ENCODE measurements around the gene NFKBIL1. TPM values are rescaled to one million over a fixed set of nuclear protein-coding genes. Genes with fewer than 3 reads are reported as not detected.

NFKBIL1 gene
- total RNA-seq, 4 donors from 2014 or later: 25.2 to 44.4 (median 28.5) TPM

GRCh38 chr6:31559958-31560696 lies 12.7 kb downstream of the NFKBIL1 start:
- no peak overlapping the region for H3K4me3 ChIP-seq (ENCODE audit: low read depth, poor library complexity, severe bottlenecking)
- 57 to 69% methylated on average over 7 of the region's 7 CpGs for WGBS, 2 donors
- intact Hi-C loops (cut with DNase I; ENCODE audit: low total_unique reads): no loop called here

GRCh38 chr6:31560697-31561058 lies 13.3 kb downstream of the NFKBIL1 start:
- intact Hi-C loops (cut with DNase I; ENCODE audit: low total_unique reads): no loop called here
- H3K4me3 ChIP-seq (ENCODE audit: low read depth, poor library complexity, severe bottlenecking): no peak overlapping the region
- DNase-seq (ENCODE audit: low spot score in 2 of 2): no peak
- no peak for TF ChIP-seq POLR2A (IDR thresholded peaks at IDR 0.05)
- TF ChIP-seq, protein P1, sequence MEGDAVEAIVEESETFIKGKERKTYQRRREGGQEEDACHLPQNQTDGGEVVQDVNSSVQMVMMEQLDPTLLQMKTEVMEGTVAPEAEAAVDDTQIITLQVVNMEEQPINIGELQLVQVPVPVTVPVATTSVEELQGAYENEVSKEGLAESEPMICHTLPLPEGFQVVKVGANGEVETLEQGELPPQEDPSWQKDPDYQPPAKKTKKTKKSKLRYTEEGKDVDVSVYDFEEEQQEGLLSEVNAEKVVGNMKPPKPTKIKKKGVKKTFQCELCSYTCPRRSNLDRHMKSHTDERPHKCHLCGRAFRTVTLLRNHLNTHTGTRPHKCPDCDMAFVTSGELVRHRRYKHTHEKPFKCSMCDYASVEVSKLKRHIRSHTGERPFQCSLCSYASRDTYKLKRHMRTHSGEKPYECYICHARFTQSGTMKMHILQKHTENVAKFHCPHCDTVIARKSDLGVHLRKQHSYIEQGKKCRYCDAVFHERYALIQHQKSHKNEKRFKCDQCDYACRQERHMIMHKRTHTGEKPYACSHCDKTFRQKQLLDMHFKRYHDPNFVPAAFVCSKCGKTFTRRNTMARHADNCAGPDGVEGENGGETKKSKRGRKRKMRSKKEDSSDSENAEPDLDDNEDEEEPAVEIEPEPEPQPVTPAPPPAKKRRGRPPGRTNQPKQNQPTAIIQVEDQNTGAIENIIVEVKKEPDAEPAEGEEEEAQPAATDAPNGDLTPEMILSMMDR (IDR thresholded peaks at IDR 0.05): no peak

More at GRCh38 chr6:31559958-31560696, 12.7 kb downstream of the NFKBIL1 start:
- no peak for DNase-seq (ENCODE audit: low spot score in 2 of 2)
- TF ChIP-seq POLR2A (IDR thresholded peaks at IDR 0.05): no peak
- TF ChIP-seq, protein P1 (IDR thresholded peaks at IDR 0.05): no peak

DNA sequence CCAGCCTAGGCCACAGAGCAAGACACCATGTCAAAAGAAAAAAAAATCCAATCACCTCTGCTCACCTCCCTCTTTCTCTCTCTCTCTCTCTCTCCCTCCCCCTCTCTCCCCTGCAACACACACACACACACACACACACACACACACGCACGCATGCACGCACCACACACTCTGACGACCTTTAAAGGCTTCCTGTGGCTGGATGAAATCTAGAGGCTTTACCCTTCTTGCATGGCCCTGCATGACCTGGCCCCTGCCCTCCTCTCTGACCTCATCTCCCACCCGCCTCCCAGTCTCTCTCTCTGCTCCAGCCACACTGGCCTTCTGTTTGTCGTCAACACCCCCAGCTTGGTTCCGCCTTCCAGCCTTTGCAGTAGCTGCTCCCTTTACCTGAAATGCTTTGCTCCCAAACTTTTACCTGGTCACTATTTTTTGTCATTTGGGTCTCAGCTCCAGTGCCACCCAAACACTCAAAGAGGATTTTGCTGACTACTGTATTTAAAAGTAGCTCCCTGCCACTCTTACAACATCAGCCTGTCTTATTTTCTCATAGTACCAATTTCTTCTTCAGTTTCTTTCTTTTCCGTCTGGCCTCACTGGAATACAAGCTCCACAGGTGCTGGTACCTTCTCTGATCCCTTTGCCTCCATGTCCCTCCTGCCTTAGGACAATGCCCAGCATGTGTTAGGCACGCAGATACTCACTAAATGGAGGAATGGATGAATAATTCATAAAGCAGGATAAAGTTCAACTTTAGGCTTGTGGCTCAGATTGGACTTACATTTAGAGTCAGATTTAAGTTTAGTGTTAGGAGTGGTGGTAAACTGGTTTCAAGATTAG lies 20.3 kb downstream of the NFKBIL1 start:
- no peak for TF ChIP-seq POLR2A (IDR thresholded peaks at IDR 0.05)
- TF ChIP-seq, protein P1 (IDR thresholded peaks at IDR 0.05): no peak
- WGBS, 2 donors: 58 to 64% methylated on average over 9 of the region's 9 CpGs
- intact Hi-C loops (cut with DNase I; ENCODE audit: low total_unique reads): no loop called here
- no peak for DNase-seq (ENCODE audit: low spot score in 2 of 2)
- no peak overlapping the region for H3K4me3 ChIP-seq (ENCODE audit: low read depth, poor library complexity, severe bottlenecking)

GRCh38 chr6:31568537-31568961 lies 21.1 kb downstream of the NFKBIL1 start:
- H3K4me3 ChIP-seq (ENCODE audit: low read depth, poor library complexity, severe bottlenecking): no peak overlapping the region
- TF ChIP-seq, protein P1 (IDR thresholded peaks at IDR 0.05): no peak
- no peak for TF ChIP-seq POLR2A (IDR thresholded peaks at IDR 0.05)
- WGBS, 2 donors: 81 to 82% methylated on average over 3 of the region's 3 CpGs
- peak in 1 of 2 donors; percentile 78 for DNase-seq (ENCODE audit: low spot score in 2 of 2)
- intact Hi-C loops (cut with DNase I; ENCODE audit: low total_unique reads): no loop called here

DNA sequence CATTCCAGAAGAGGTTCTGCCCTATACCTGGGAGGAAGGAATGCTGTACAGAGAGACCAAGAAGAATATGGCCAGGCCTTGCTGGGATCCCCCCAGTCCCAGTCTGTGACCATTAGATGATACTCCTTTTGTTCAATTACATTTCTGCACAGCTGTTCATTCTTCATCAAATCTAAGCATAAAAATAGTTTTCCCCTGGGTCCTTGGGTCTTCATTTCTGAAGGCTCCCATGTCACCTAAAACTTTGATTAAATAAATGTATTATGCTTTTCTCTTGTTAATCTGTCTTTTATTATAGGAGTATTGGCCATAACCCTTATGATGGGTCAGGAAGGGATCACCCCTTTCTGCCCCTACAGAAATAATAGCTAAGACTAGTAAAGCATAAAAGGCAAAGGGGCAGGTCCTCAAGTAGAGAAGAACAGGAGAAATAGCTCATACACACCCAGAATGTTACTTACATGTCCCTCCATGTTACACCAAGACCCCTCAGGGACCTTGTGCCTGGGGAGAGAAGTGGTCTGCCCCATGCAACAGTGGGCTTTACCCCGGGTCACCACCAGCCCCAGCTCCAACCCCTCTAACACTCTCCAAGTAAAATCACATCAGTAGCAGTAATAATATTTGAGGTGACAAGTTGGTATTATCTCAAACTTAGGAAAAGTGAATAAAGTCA lies 22.6 kb downstream of the NFKBIL1 start:
- 78 to 89% methylated on average over 1 of the region's 1 CpG for WGBS, 2 donors
- DNase-seq (ENCODE audit: low spot score in 2 of 2): peak in 1 of 2 donors; percentile 50
- intact Hi-C loops (cut with DNase I; ENCODE audit: low total_unique reads): no loop called here
- no peak overlapping the region for H3K4me3 ChIP-seq (ENCODE audit: low read depth, poor library complexity, severe bottlenecking)
- TF ChIP-seq POLR2A (IDR thresholded peaks at IDR 0.05): no peak
